GM12801 (cell line): Measurements from ENCODE around the gene KHDC1.

Experiments
- TF ChIP-seq, protein P1 (sequence below): IDR thresholded peaks from one replicate; pipeline ENCODE4 v1.5.1; 2011; ENCODE audit warnings: control low read depth; ENCODE audit not compliant: insufficient read length; ENCODE audit errors: extremely low read depth

KHDC1 gene

DNA sequence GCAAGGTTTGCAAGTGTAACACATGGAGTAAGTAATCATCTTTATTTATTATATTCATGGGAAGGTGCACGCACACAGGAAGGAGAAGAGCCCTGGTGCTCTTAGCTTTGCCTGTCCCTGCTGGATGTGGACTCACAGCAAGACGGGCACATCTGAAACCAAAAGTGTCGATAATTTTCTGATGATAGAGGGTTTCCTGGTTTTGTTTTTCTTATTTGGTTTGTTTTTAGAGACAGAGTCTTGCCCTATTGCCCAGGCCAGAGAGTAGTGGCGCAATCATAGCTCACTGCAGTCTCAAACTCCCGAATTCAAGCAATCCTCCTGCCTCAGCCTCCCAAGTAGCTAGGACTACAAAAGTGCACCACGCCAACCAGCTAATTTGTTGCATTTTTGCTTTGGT is 29.9 kb downstream of the KHDC1 start:
- TF ChIP-seq, protein P1, sequence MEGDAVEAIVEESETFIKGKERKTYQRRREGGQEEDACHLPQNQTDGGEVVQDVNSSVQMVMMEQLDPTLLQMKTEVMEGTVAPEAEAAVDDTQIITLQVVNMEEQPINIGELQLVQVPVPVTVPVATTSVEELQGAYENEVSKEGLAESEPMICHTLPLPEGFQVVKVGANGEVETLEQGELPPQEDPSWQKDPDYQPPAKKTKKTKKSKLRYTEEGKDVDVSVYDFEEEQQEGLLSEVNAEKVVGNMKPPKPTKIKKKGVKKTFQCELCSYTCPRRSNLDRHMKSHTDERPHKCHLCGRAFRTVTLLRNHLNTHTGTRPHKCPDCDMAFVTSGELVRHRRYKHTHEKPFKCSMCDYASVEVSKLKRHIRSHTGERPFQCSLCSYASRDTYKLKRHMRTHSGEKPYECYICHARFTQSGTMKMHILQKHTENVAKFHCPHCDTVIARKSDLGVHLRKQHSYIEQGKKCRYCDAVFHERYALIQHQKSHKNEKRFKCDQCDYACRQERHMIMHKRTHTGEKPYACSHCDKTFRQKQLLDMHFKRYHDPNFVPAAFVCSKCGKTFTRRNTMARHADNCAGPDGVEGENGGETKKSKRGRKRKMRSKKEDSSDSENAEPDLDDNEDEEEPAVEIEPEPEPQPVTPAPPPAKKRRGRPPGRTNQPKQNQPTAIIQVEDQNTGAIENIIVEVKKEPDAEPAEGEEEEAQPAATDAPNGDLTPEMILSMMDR: no peak

DNA sequence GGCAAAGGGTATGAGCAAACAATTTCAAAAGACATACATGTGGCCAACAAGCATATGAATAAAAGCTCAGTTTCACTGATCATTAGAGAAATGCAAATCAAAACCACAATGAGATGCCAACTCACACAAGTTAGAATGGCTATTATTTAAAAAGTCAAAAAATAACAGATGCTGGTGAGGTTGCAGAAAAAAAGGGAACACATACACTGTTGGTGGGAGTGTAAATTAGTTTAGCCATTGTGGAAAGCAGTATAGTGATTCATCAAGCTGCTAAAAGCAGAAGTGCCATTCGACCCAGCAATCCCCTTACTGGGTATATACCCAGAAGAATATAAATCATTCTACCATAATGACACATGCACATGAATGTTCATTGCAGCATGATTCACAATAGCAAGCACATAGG is 31.0 kb downstream of the KHDC1 start:
- TF ChIP-seq, protein P1: no peak

DNA sequence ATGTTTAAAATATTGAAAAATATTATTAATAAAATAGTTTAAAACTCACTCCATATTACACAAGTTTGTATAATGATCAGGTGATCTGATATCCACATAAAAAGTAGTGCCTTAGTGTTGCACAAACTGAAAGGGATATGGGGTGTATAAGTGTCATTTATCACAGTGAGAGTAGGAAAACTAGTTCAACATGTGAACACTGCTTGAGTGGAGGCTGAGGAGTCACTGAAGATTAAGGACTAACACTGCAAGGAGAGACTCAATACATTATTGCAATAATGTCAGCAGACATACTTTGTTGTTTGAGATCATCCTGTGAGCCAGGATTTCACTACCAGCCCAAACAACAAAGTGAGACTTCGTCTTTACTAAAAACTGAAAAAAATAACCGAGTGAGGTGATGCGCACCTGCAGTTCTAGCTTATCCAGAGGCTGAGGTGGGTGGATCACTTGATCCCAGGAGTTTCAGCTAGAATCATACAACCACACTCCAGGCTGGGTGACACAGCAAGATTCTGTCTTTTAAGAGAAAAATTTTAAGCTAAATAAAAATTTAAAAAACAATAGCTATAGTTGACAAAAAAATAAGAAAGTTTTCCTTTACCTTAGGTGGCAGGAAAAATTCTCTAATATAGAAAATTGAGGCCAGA is 35.3 kb downstream of the KHDC1 start:
- TF ChIP-seq, protein P1: no peak

DNA sequence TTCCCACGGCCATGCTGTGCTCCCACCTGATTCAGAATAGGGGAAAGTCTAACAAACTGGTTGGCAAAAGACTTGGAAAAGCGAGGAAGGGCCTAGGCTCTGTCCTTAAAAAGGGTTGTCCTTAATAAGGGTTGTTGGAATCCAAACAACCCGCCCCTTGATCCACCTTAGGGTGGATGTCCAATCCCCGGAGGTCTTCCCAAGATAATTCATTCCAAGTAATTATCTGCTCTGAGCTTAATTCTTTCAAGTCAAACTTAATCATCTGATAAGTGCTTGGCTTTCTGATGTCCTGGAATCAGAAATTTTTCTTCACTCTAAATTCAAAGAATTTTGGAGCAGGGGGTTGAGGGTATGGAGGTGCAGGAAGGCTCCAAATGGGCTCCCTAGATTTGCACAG is 37.6 kb downstream of the KHDC1 start, which contains the start of gene KHDC1L:
TSS of gene KHDC1L (minus strand) at position 101 of the 400 bp plus-strand sequence. CDS start at position 13, 88 bp downstream.
- TF ChIP-seq, protein P1: no peak

DNA sequence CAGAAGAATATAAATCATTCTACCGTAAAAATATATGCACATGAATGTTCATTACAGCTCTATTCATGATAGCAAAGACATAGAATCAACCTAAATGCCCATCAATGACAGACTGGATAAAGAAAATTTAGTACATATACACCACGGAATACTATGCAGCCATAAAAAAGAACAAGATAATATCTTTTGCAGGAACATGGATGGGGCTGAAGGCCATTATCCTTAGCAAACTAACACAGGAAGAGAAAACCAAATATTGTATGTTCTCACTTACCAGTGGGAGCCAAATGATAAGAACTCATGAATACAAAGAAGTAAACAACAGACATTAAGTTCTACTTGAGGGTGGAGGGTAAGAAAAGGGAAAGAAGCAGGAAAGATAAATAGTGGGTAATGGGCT is 46.1 kb downstream of the KHDC1 start:
- TF ChIP-seq, protein P1: no peak

DNA sequence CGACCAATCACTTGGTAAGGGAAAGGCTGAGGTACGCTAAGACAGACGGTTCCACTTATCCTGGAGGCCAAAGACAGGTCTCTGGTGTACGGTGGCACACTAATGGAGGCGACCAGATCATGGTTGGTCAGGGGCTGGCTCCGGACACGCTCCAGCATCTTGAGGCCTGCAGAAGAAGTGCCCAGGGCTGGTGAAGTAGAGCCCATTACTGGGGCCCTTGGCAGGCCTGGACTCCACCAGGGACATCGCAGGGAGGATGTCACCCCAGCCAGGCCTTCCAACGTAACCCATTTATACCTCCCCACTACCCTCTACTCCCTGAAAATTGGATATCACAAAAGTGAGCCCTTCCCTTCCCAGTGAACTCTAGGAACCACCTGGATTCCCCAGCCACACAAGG is 53.9 kb downstream of the KHDC1 start:
- TF ChIP-seq, protein P1: no peak

DNA sequence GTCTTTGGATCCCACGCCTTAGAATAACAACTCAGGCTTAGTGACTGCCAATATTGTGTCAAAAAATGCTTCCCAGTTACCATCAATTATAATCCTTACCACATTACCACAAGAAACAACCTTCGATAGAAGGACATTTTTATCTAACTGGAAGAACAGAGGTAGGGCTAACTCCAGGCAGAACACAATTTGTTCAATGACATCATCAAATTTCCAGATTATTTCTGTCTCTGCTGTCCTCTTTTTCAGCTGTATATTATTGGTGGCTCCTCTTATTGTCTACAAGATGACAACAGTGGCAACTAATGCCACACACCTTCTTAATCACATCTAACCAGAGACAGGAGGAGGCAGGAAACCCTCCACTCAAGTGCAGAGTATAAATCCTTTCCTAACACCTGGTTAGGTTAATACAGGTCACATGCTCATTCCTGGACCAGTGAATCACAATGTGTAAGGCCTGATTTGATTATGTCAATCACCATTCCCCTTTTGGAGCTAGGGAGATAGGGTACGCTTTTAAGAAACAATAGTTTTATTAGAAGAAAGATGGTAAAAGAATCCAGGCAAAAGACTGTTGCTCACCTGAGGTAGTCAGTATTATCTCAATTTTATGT is 55.7 kb downstream of the KHDC1 start:
- TF ChIP-seq, protein P1: no peak
